Psoas muscle (tissue), 8 donors: ENCODE data around the gene HAS3. TPM values are rescaled to one million over a fixed set of nuclear protein-coding genes. Genes with fewer than 3 reads are reported as not detected.

Experiments
- ATAC-seq, 4 donors: fragments of 200-7000 bp; cut with Tn5 transposase; one replicate each; pipeline ENCODE4 v1.9.1; 2020; ENCODE audit warnings: moderate library complexity in 3 of 4, mild to moderate bottlenecking in 2 of 4
- DNase-seq, 2 donors: peaks; one replicate each; pipeline ENCODE4 v3.0.0-alpha.2; 2020
- H3K27ac ChIP-seq: fragments of 200-600 bp; one replicate; pipeline ENCODE4 v1.8.0; 2022
- H3K27me3 ChIP-seq, 3 donors: fragments of 200-600 bp in 1 of 3; one replicate each; pipeline versions ENCODE4 v1.6.1 to v1.8.0; 2013 to 2022; ENCODE audit warnings: low read length in 2 of 3, mild to moderate bottlenecking in 2 of 3, moderate library complexity in 1 of 3; ENCODE audit not compliant: insufficient read depth in 3 of 3
- H3K36me3 ChIP-seq, 2 donors: fragments of 200-600 bp in 1 of 2; one replicate each; pipeline versions ENCODE4 v1.6.1 to v1.8.0; 2013 to 2022; ENCODE audit warnings: low read depth in 1 of 2, mild to moderate bottlenecking in 1 of 2, moderate library complexity in 1 of 2; ENCODE audit not compliant: insufficient read depth in 1 of 2
- H3K4me1 ChIP-seq: fragments of 200-600 bp; one replicate; pipeline ENCODE4 v1.8.0; 2022
- H3K4me3 ChIP-seq: fragments of 200-600 bp; one replicate; pipeline ENCODE4 v1.8.0; 2022; ENCODE audit warnings: mild to moderate bottlenecking
- H3K9me3 ChIP-seq: fragments of 200-600 bp; one replicate; pipeline ENCODE4 v1.8.0; 2022
- CTCF ChIP-seq: fragments of 200-600 bp; IDR thresholded peaks from one replicate; pipeline ENCODE4 v1.8.0; 2022; ENCODE audit warnings: antibody characterized with exemption
- WGBS, 3 donors: extraction: QIAGEN DNeasy Blood & Tissue Kit; methylation state at CpG; one replicate each; pipeline versions ENCODE4 v1.1.6 to v1.1.7; 2013; 5-methylcytosine and 5-hydroxymethylcytosine counted together
- intact Hi-C, 2 donors: fragments of 100-400 bp; cut with DNase I; formaldehyde crosslinking; loops; one replicate each; pipeline versions ENCODE4 v1.11.0 to v1.14.2; 2022
- polyA plus RNA-seq, 3 donors: library from polyadenylated mRNA; stranded (reverse); fragments of 200-250 nt; gene quantifications; one replicate each; pipeline ENCODE4 v1.2.3, GENCODE V29; 2013
- total RNA-seq, 4 donors: library from RNA; stranded (reverse); fragmentation: NEBNext Ultra II Directional in 2 of 4; extraction: Animal tissue kit (Norgen Biotek cat#: 25700) in 2 of 4; gene quantifications; one replicate each; pipeline versions ENCODE4 v1.2.1 to v1.2.4, GENCODE V29; 2021 to 2023
- donor health status: healthy with polysubstance abuse.
- donor health status: DM: no; HTN: no; CAD: no; lungs with moderate emphysema.
- donor health status: Bipolar disorder and iron deficiency.
- donor health status: healthy.
- donor health status: DM: yes; HTN: yes; CAD: no.
- donor health status: DM: no; HTN: no; CAD: no.
- donor health status: DM: no; HTN: no; CAD: no.
- donor health status: DM: yes; HTN: yes; CAD: no.

HAS3 gene
- total and polyA plus RNA-seq, 7 donors: 0.40 to 1.8 (median 0.86) TPM

GRCh38 chr16:69108905-69109252, 3.4 kb downstream of the HAS3 start:
- Histone ChIP-seq H3K27me3 (peaks cover 0 to 4% (median 0%) of the 10 kb centered on the region in 3 donors), H3K4me1 (peaks cover 19% of the 10 kb centered on the region), H3K27ac (no peak overlapping the region), H3K36me3 (peaks cover 0 to 31% of the 10 kb centered on the region in 2 donors), H3K4me3 (no peak overlapping the region), H3K9me3 (no peaks in the 10 kb centered on the region)
- no peak for ATAC-seq
- intact Hi-C loops: no loop called here
- no peak for TF ChIP-seq CTCF
- 90 to 96% (median 94%) methylated on average over 4 of the region's 4 CpGs for WGBS, 3 donors
- DNase-seq: no peak

DNA sequence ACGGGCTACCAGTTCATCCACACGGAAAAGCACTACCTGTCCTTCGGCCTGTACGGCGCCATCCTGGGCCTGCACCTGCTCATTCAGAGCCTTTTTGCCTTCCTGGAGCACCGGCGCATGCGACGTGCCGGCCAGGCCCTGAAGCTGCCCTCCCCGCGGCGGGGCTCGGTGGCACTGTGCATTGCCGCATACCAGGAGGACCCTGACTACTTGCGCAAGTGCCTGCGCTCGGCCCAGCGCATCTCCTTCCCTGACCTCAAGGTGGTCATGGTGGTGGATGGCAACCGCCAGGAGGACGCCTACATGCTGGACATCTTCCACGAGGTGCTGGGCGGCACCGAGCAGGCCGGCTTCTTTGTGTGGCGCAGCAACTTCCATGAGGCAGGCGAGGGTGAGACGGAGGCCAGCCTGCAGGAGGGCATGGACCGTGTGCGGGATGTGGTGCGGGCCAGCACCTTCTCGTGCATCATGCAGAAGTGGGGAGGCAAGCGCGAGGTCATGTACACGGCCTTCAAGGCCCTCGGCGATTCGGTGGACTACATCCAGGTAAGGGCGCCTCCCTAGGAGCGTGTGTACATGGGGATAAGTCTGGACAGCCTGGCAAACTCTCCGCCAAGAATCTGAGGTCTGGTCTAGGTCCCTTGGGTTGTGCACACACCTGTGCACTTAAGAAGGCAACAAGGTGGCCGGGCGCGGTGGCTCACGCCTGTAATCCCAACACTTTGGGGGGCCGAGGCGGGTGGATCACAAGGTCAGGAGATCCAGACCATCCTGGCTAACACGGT, 4.2 kb downstream of the HAS3 start:
- Histone ChIP-seq H3K27ac (no peak overlapping the region), H3K4me1 (peaks cover 19% of the 10 kb centered on the region), H3K9me3 (no peaks in the 10 kb centered on the region), H3K4me3 (no peak overlapping the region), H3K36me3 (peaks cover 0 to 39% of the 10 kb centered on the region in 2 donors), H3K27me3 (peaks cover 0 to 4% (median 0%) of the 10 kb centered on the region in 3 donors)
- DNase-seq: no peak
- no peak for TF ChIP-seq CTCF
- 94 to 96% (median 95%) methylated on average over 47 to 48 of the region's 48 CpGs for WGBS, 3 donors
- intact Hi-C loops: loop anchor here (10.0 kb wide), 2 partner anchors 105 to 115 kb away; no protein-coding TSS in a partner anchor
- no peak for ATAC-seq

DNA sequence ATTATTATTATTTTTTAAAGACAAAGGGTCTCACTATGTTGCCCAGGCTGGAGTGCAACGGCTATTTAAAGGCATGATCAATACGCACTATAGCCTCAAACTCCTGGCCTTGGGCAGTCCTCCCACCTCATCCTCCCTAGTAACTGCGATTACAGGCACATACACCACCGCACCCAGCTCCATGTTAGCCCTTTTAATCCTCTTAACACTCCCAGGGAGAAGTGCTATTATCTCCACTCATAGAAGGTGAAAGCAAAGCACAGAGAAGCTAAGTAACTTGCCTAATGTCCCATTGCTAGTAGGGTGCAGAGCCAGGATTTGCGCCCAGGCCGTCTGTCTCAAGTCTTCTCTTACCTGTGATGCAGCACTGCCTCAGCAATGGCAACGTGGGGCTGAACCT, 5.0 kb downstream of the HAS3 start:
- Histone ChIP-seq H3K4me1 (peaks cover 19% of the 10 kb centered on the region), H3K27ac (no peak overlapping the region), H3K4me3 (no peak overlapping the region), H3K27me3 (peaks cover 0 to 4% (median 0%) of the 10 kb centered on the region in 3 donors), H3K9me3 (no peaks in the 10 kb centered on the region), H3K36me3 (peaks cover 0 to 46% of the 10 kb centered on the region in 2 donors)
- WGBS, 3 donors: 92 to 97% (median 95%) methylated on average over 7 of the region's 7 CpGs
- TF ChIP-seq CTCF: no peak
- no peak for DNase-seq
- intact Hi-C loops: loop anchor here (10.0 kb wide), 2 partner anchors 106 to 116 kb away; no protein-coding TSS in a partner anchor
- no peak for ATAC-seq

DNA sequence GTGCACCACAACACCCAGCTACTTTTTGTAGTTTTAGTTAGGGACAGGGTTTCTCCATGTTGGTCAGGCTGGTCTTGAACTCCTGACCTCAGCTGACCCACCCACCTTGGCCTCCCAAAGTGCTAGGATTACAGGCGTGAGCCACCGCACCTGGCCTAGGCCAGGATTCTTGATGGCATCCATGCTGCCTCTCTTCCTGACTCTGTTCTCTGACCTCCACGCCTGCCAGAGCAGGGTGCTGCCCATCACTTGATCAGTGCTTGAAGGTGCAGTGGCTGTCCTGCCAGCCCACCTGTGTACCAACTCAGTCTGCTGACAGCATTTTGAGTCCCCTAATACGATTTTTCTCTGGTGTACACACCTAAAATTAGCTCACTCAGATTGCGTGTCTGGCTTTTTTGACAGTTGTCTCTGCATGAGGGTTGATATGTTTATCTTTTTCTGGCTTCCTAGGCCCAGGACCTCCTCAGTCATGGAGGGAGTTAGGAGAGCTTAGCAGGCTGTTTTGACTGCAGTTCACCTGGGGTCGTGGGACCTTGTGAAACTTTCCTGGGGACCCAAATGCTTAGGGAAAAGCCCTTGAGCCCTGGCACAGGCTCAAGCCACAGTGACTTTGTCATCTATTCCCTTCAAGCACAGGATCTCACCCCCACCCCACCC, 5.9 kb downstream of the HAS3 start:
- no peak overlapping the region for H3K27ac ChIP-seq
- DNase-seq (no peak), ATAC-seq (no peak)
- H3K36me3 ChIP-seq: peaks cover 0 to 50% of the 10 kb centered on the region in 2 donors
- H3K9me3 ChIP-seq: no peaks in the 10 kb centered on the region
- H3K4me3 ChIP-seq: no peak overlapping the region
- intact Hi-C loops: loop anchor here (10.0 kb wide), 2 partner anchors 107 to 117 kb away; no protein-coding TSS in a partner anchor
- peaks cover 0 to 4% (median 0%) of the 10 kb centered on the region in 3 donors for H3K27me3 ChIP-seq
- H3K4me1 ChIP-seq: peaks cover 19% of the 10 kb centered on the region
- WGBS, 3 donors: 83 to 91% (median 84%) methylated on average over 6 of the region's 6 CpGs
- TF ChIP-seq CTCF: no peak
